GM10266 (cell line): ENCODE measurements around the gene RREB1.

ENCODE experiments used
- DNase-seq: peaks from one replicate; pipeline ENCODE4 v3.0.0; 2012; ENCODE audit errors: extremely low spot score
- CTCF ChIP-seq: IDR thresholded peaks from 2 replicates; pipeline ENCODE4 v1.5.1; 2012; ENCODE audit warnings: mild to moderate bottlenecking, low read depth; ENCODE audit not compliant: control insufficient read depth, insufficient read depth; ENCODE audit errors: missing control alignments

The RREB1 gene, protein sequence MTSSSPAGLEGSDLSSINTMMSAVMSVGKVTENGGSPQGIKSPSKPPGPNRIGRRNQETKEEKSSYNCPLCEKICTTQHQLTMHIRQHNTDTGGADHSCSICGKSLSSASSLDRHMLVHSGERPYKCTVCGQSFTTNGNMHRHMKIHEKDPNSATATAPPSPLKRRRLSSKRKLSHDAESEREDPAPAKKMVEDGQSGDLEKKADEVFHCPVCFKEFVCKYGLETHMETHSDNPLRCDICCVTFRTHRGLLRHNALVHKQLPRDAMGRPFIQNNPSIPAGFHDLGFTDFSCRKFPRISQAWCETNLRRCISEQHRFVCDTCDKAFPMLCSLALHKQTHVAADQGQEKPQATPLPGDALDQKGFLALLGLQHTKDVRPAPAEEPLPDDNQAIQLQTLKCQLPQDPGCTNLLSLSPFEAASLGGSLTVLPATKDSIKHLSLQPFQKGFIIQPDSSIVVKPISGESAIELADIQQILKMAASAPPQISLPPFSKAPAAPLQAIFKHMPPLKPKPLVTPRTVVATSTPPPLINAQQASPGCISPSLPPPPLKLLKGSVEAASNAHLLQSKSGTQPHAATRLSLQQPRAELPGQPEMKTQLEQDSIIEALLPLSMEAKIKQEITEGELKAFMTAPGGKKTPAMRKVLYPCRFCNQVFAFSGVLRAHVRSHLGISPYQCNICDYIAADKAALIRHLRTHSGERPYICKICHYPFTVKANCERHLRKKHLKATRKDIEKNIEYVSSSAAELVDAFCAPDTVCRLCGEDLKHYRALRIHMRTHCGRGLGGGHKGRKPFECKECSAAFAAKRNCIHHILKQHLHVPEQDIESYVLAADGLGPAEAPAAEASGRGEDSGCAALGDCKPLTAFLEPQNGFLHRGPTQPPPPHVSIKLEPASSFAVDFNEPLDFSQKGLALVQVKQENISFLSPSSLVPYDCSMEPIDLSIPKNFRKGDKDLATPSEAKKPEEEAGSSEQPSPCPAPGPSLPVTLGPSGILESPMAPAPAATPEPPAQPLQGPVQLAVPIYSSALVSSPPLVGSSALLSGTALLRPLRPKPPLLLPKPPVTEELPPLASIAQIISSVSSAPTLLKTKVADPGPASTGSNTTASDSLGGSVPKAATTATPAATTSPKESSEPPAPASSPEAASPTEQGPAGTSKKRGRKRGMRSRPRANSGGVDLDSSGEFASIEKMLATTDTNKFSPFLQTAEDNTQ (N-terminal part only)

DNA sequence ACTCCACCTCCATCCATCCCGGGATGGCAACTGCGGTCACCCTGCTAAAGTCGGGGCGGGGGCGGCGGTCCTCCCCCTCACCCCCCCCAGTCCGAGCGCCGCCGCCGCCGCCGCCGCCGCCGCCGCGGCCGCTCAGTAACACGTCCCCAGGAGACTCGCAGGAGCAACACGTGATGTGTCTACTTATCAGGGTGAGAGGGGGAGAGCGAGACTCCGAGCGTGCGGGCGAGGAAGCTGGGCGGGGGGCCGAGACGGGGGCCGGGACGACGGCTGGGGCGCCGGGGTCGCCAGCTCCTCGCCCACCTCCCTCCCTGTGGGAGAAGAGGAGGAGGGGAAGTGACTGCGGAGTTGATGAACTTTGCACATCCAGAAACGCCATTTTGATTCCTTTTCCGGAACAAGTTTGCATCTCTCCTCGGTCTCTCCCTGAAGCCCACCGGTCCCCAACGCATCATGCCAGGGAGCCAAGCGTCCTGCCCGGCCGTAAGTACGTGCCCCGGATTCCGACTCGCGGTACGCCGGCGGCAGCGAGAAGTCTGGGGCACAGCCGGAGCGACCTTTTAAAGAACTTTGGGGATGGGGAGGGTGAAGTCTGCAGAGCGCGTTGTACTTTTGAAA lies at the start of gene RREB1:
RREB1 (plus strand) TSS at position 384 of the 618 bp plus-strand sequence. CDS start 73,951 bp downstream, outside the sequence.
- no peak for TF ChIP-seq CTCF
- DNase-seq: peak; percentile 93

DNA sequence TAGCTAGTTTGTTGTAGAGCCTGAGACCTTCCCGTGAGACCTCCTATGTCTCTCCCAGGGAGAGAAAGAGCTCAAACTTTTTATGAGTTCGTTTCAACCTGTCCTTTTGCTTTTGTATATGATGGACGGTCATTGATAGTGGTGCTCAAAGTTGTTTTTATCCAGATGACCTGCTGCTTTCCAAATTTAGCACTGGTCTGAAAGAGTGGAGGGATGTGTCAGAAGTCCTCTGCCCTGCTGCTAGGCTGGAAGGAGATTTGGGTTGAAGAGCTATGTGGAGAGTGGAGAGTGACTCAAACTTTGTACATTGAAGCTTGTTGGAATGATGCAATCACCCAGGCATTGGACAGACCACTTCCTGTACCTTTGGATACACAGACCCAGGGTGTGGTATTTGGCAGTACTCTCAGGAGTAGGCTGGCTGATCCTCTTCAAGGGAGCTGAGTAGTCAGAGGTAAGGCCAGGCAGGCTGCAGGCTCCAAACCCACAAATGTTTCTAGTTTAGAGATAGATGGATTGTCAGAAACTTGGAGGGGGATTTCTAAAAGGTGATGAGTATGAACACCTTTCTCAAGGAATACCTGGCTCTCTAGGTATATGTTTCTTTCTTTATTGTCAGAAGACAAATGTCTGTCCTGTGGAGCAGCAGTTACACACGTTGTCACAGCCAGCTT lies 49.4 kb upstream of the RREB1 start:
- TF ChIP-seq CTCF: no peak

GRCh38 chr6:7060769-7061516 lies 46.8 kb upstream of the RREB1 start:
- no peak for DNase-seq
- TF ChIP-seq CTCF: no peak

More for the DNA sequence above, 49.4 kb upstream of the RREB1 start:
- no peak for DNase-seq

DNA sequence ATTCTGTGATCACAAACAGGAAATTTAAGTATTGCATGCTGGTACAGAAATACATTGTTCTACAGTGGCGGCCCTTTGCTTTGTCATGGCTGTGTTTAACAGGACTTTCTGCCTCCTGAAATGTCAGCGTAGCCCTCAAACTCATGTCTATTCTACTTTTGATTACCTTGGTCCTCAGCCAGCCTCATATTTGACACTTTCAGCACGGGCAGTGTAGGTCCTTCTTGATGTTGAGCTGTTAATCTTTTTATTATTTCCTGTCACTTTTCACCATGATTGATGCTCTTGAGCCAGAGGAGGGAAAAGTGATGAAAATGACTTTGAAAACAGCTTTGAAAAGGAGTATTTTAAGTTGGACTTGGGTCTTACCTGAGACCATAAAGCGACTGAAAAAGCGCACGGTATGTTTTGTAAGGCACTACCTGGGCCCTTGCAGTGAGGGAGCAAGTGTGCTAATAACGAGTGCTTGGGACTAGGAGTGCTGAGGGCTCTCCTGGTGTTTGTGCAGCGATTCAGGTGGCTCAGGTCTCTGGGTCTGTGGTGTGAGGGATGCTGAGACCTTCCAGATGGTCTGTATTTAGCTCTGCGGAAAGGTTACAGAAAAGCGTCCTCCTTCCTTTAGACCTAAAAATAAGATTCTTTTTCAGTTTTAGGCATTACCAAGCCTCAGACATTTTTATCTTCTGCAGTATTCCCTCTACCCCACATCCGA lies 45.2 kb upstream of the RREB1 start:
- no peak for TF ChIP-seq CTCF
- DNase-seq: no peak

GRCh38 chr6:7067305-7067704 lies 40.5 kb upstream of the RREB1 start:
- DNase-seq: no peak
- TF ChIP-seq CTCF: no peak

GRCh38 chr6:7071405-7071804 lies 36.4 kb upstream of the RREB1 start:
- TF ChIP-seq CTCF: no peak
- DNase-seq: no peak
